ENCODE measurements around the gene HS3ST4. TPM values are rescaled to one million over a fixed set of nuclear protein-coding genes. Genes with fewer than 3 reads are reported as not detected.

The HS3ST4 gene
- total RNA-seq, 2 donors from 2014 or later = not detected

DNA sequence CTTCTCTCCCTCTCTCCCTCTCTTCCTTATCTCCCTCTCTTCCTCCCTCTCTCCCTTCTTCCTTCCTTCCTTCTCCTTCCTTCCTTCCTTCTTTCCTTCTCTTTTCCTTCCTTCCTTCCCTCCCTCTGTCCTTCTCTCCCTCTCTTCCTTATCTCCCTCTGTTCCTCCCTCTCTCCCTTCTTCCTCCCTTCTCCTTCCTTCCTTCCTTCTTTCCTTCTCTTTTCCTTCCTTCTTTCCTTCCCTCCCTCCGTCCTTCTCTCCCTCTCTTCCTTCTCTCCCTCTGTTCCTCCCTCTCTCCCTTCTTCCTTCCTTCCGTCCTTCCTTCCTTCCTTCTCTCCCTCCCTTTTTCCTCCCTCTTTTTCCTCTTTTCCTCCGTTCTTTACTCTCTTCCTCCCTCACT, 38.6 kb downstream of the HS3ST4 start:
- intact Hi-C loops (cut with DNase I) = no loop called here
- TF ChIP-seq, protein P1, sequence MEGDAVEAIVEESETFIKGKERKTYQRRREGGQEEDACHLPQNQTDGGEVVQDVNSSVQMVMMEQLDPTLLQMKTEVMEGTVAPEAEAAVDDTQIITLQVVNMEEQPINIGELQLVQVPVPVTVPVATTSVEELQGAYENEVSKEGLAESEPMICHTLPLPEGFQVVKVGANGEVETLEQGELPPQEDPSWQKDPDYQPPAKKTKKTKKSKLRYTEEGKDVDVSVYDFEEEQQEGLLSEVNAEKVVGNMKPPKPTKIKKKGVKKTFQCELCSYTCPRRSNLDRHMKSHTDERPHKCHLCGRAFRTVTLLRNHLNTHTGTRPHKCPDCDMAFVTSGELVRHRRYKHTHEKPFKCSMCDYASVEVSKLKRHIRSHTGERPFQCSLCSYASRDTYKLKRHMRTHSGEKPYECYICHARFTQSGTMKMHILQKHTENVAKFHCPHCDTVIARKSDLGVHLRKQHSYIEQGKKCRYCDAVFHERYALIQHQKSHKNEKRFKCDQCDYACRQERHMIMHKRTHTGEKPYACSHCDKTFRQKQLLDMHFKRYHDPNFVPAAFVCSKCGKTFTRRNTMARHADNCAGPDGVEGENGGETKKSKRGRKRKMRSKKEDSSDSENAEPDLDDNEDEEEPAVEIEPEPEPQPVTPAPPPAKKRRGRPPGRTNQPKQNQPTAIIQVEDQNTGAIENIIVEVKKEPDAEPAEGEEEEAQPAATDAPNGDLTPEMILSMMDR (IDR thresholded peaks at IDR 0.05) = no peak
- no peaks in the 10 kb centered on the region for H3K4me1 ChIP-seq

DNA sequence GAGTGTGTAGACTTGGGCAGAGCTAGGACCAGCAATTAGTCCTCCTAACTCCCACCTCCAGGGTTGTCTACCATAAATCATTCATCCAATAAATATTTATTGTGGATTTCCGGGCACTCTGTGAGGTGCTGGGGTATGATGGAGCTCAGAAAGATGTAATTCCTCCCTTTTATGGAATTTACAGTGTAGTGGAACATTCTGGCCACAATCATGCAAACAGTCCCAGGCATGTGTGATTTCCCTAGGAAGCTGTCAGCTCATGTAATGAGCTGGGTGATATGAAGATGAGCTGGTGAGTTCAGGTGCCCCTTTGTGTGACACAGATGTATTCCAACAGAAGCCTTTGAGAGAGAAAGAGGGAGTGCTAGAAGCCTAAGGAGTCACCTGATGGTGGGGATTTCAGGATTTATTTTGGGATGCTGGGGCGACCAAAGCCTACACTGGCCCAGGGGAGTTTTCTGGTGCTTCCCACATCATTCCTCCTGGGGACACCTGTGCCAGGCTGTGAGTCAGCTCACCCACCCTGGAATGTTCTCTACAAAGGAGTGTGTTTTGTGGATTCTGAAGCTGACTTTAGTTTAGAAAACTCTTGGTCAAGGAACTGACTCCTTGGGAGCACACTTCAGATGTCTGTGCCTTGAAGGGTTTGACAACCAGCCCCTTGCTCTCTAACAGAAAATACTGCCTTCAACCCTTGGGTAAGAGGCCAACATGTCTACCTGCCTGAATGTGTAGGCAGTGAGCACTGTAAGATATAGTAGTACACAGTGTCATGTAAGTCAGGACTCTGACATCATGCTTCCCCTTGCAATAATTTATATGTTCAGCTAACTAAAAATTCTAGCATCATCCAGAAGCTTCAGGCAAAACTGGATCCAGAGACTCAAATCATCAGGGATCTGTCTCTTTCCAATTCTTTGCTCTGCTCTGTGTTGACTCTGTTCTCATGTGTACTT, 42.9 kb downstream of the HS3ST4 start:
- Histone ChIP-seq H3K4me1 (no peaks in the 10 kb centered on the region), H3K27ac (no peak overlapping the region), H3K4me3 (no peak overlapping the region), H3K9ac (ENCODE audit: low read depth in 2 of 2, low read length in 2 of 2) (no peak overlapping the region), H3K36me3 (no peaks in the 10 kb centered on the region), H3K9me3 (no peaks in the 10 kb centered on the region), H3K27me3 (no peaks in the 10 kb centered on the region)
- intact Hi-C loops (cut with DNase I) = no loop called here
- DNase-seq = no peak
- TF ChIP-seq, protein P1 (IDR thresholded peaks at IDR 0.05) = no peak

More for the DNA sequence above, 38.6 kb downstream of the HS3ST4 start:
- Histone ChIP-seq H3K9me3 (no peaks in the 10 kb centered on the region), H3K36me3 (no peaks in the 10 kb centered on the region), H3K9ac (ENCODE audit: low read depth in 2 of 2, low read length in 2 of 2) (no peak overlapping the region), H3K4me3 (no peak overlapping the region), H3K27ac (no peak overlapping the region), H3K27me3 (no peaks in the 10 kb centered on the region)
- DNase-seq = no peak

DNA sequence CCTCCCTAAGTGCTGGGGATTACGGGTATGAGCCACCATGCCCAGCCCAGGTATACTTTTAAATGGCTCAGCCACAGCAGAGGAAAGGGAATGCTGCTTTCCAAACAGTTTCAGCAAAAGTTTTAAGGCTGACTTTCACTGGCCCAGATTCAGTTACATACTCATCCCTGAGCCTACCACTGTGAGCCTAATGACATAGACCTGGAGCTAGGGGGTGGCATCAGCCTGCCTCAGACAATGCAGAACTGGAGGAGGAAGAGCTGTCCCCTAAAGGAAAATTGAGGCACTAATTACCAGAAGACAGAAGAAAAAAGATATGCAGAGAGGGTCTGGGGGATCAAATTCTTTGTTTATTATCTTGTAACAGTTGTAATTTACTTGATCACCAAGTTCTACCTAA, 43.9 kb downstream of the HS3ST4 start:
- H3K27me3 ChIP-seq = no peaks in the 10 kb centered on the region
- no peak for DNase-seq
- H3K4me1 ChIP-seq = no peaks in the 10 kb centered on the region
- H3K4me3 ChIP-seq = no peak overlapping the region
- H3K9ac ChIP-seq (ENCODE audit: low read depth in 2 of 2, low read length in 2 of 2) = no peak overlapping the region
- TF ChIP-seq, protein P1 (IDR thresholded peaks at IDR 0.05) = no peak
- no peaks in the 10 kb centered on the region for H3K9me3 ChIP-seq
- H3K27ac ChIP-seq = no peak overlapping the region
- no peaks in the 10 kb centered on the region for H3K36me3 ChIP-seq
- intact Hi-C loops (cut with DNase I) = no loop called here

DNA sequence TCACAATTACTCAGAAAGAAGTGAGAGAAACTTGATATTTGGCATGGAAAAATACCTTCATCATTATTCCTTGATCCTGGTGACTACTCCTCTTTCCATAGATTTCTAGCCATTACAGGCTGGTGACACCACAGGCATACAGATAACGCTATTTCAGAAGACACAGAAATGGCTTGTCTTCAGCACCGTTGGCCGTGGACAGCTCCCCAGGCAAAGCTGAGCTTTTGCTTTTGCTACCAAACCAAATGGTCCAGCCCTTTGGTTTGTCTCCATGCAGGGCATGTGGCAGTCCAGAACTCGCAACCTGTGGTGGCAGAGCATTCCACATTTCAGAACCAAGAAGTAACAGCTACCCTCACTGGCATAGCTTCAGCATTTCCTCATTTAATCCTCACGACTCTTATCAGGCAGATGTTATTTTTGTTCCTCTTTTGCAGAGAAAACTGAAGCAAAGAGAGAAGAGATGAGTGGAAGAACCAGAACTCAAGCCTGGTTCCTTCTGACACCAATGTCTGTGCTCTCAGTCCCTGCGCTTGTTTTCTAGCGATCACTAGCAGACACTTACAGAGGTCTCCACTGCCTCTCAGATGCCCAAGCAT, 55.5 kb downstream of the HS3ST4 start:
- Histone ChIP-seq H3K9ac (ENCODE audit: low read depth in 2 of 2, low read length in 2 of 2) (no peak overlapping the region), H3K27ac (no peak overlapping the region), H3K36me3 (no peaks in the 10 kb centered on the region), H3K4me3 (no peak overlapping the region), H3K27me3 (no peaks in the 10 kb centered on the region), H3K4me1 (no peaks in the 10 kb centered on the region), H3K9me3 (no peaks in the 10 kb centered on the region)
- TF ChIP-seq, protein P1 (IDR thresholded peaks at IDR 0.05) = no peak
- intact Hi-C loops (cut with DNase I) = no loop called here
- DNase-seq = no peak

DNA sequence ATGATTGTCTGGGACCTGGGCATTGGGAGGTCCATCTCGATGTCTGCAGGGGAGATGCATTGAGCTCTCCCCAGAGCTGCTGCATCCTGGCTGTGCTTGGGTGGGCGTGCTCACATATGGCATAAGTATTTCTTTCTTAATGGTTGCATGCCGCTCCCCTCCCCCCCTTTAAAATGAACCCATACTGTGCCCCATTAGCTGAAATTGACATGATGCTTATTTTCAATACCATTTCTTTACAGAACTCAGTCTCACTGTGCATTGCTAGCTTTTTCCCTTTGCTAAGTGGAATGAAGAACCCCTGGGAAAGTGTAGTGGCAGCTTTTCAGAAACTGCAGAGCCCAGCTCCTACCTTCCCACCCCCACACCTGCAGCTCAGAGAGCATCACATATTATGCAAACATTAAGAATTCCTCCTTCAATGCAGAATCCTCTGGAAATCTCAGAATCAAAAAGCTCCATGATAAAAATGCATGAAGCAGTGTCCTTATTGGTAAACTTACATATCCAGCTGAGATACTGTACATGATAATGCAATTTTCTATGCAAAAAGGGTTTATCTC, 56.4 kb downstream of the HS3ST4 start:
- H3K9me3 ChIP-seq = no peaks in the 10 kb centered on the region
- no peak overlapping the region for H3K4me3 ChIP-seq
- H3K4me1 ChIP-seq = no peaks in the 10 kb centered on the region
- H3K36me3 ChIP-seq = no peaks in the 10 kb centered on the region
- H3K27ac ChIP-seq = no peak overlapping the region
- TF ChIP-seq, protein P1 (IDR thresholded peaks at IDR 0.05) = no peak
- H3K9ac ChIP-seq (ENCODE audit: low read depth in 2 of 2, low read length in 2 of 2) = no peak overlapping the region
- DNase-seq = no peak
- intact Hi-C loops (cut with DNase I) = no loop called here
- no peaks in the 10 kb centered on the region for H3K27me3 ChIP-seq
